ENCODE measurements around the gene DCLK2. TPM values are rescaled to one million over a fixed set of nuclear protein-coding genes. Genes with fewer than 3 reads are reported as not detected.

DCLK2 gene
- total RNA-seq, 1 donor from 2014 or later = 4.9 TPM

DNA sequence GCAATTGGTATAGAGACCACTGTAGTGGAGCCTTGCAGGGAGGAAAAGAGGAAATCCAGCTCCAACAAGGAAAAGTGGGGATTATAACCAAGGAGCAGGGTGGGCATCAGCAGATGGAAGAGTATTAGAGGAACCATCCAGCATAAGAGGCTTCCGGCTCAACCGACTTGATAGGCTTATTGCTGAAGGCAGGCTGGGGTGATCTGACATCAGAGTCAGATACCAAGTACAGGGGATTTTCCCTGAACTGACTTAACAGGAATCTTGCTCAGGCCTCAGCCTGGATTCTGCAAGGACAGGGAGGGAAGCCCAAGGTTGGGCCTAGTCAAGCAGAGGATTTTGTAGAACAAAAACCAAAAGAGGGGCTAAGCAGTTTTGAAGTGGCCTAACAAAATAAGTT, 129.6 kb downstream of the DCLK2 start:
- TF ChIP-seq, protein P1, sequence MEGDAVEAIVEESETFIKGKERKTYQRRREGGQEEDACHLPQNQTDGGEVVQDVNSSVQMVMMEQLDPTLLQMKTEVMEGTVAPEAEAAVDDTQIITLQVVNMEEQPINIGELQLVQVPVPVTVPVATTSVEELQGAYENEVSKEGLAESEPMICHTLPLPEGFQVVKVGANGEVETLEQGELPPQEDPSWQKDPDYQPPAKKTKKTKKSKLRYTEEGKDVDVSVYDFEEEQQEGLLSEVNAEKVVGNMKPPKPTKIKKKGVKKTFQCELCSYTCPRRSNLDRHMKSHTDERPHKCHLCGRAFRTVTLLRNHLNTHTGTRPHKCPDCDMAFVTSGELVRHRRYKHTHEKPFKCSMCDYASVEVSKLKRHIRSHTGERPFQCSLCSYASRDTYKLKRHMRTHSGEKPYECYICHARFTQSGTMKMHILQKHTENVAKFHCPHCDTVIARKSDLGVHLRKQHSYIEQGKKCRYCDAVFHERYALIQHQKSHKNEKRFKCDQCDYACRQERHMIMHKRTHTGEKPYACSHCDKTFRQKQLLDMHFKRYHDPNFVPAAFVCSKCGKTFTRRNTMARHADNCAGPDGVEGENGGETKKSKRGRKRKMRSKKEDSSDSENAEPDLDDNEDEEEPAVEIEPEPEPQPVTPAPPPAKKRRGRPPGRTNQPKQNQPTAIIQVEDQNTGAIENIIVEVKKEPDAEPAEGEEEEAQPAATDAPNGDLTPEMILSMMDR (IDR thresholded peaks at IDR 0.05) = no peak
- no peak overlapping the region for H3K27ac ChIP-seq
- ATAC-seq = no peak
- no peaks in the 10 kb centered on the region for H3K36me3 ChIP-seq
- no peak for DNase-seq
- H3K4me1 ChIP-seq = peaks cover 7% of the 10 kb centered on the region
- no peaks in the 10 kb centered on the region for H3K27me3 ChIP-seq
- intact Hi-C loops (cut with DNase I) = no loop called here
- no peaks in the 10 kb centered on the region for H3K9me3 ChIP-seq
- H3K4me3 ChIP-seq = no peak overlapping the region

DNA sequence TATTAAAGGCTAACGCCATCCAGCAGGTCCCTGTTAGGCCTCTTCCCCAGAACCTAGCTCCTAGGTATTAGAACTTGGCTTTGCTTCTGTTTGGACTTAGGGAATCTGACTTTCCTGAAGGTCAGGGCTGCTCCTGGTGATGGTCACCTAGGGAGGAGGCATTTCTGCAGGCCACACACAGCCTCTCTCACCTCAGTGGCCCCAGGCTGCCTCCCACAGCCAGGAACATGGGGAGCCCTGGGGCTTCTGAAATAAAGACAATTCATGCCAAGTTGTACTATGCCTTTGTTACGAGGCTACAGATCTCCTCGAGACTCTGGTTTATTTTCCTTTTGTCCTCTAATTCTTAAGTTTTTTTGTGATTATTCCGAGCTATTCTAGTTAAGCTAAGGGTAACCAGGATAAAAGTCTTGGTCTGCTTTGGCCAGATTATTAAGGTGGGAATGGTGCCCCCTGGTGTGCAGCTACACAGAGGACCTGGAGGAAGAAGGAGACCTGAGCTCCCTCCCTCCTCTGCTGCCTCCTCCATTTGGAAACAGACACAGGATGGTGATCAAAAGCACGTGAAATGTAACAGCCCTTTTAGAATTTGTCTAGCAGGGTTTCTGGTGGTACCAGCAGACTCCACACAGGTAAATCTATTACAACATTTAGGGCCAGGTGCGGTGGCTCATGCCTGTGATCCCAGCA, 131.0 kb downstream of the DCLK2 start:
- Histone ChIP-seq H3K36me3 (no peaks in the 10 kb centered on the region), H3K4me3 (no peak overlapping the region), H3K27ac (no peak overlapping the region), H3K4me1 (peaks cover 7% of the 10 kb centered on the region), H3K27me3 (no peaks in the 10 kb centered on the region), H3K9me3 (no peaks in the 10 kb centered on the region)
- intact Hi-C loops (cut with DNase I) = no loop called here
- peak; percentile 68 for DNase-seq
- TF ChIP-seq, protein P1 (IDR thresholded peaks at IDR 0.05) = peak; percentile 59
- ATAC-seq = peak; percentile 82

DNA sequence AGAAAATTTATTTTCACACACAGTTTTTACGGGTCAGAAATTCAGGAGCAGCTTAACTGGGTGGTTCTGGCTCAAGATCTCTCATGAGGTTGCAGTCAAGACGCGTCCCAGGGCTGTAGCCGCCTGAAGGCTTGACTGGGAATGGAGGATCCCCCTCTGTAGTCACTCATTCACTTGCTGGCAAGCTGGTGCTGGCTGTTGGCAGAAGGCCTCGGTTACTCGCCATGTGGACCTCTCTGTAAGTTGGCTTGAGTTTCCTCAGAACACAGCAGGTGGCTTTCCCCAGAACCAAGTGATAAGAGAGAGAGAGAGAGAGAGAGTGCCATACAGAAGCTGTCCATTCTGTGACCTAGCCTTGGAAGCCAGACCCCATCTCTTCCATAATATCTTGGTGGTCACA, 132.8 kb downstream of the DCLK2 start:
- Histone ChIP-seq H3K27ac (no peak overlapping the region), H3K4me1 (peaks cover 7% of the 10 kb centered on the region), H3K36me3 (no peaks in the 10 kb centered on the region), H3K4me3 (no peak overlapping the region), H3K9me3 (no peaks in the 10 kb centered on the region), H3K27me3 (no peaks in the 10 kb centered on the region)
- intact Hi-C loops (cut with DNase I) = no loop called here
- DNase-seq (no peak), ATAC-seq (no peak)
- TF ChIP-seq, protein P1 (IDR thresholded peaks at IDR 0.05) = no peak

DNA sequence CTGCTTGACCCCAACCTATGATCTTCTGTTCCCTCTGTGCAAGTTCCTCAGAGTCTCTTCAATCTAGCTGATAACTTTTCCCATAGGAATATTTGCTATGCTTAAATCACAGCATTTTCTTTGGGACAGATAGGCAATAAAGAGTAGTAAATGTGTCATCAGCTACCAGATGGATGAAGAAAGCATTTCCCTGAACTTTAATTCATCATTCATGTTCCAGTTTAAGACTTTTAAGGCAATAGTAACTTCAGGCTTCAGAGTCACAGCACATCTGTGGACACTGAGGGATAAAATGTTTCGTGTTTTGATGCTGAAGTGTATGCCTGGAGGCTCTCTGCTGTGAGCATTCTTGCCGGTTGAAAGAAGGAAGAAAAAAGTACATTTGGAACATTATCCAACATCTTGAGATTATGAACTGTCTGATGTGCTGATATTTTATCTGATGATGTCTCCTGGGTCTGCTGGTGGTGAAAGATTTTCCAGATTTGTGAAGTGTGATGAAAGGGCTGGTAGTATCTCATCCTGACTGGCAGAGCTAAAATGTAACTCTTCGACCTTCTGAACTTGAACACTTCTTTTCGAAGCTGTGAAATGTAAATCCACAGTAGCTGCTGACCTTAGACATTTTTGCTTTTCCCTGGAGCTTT, 133.7 kb downstream of the DCLK2 start:
- ATAC-seq = no peak
- intact Hi-C loops (cut with DNase I) = no loop called here
- Histone ChIP-seq H3K36me3 (no peaks in the 10 kb centered on the region), H3K4me1 (peaks cover 4% of the 10 kb centered on the region), H3K4me3 (no peak overlapping the region), H3K9me3 (no peaks in the 10 kb centered on the region), H3K27ac (no peak overlapping the region), H3K27me3 (no peaks in the 10 kb centered on the region)
- TF ChIP-seq, protein P1 (IDR thresholded peaks at IDR 0.05) = no peak
- DNase-seq = no peak

DNA sequence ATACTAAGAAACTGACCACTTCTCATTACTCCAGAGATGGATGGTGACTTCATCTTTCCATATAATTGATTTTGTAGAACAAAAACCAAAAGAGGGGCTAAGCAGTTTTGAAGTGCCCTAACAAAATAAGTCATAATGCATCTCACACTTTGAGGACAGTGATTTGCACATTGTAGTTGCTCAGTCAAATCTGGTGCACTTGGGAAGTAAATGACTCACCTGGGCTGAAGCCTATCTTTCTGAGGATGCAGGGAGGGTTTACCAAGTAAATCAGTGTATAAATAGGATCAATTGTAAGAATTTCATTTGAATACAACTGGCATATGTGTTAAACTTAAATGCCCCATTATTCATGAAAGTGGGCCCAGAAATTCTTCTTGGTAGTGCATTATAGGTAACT, 134.2 kb downstream of the DCLK2 start:
- Histone ChIP-seq H3K36me3 (no peaks in the 10 kb centered on the region), H3K9me3 (no peaks in the 10 kb centered on the region), H3K4me1 (peaks cover 5% of the 10 kb centered on the region), H3K27ac (no peak overlapping the region), H3K4me3 (no peak overlapping the region), H3K27me3 (no peaks in the 10 kb centered on the region)
- TF ChIP-seq, protein P1 (IDR thresholded peaks at IDR 0.05) = no peak
- DNase-seq (no peak), ATAC-seq (no peak)
- intact Hi-C loops (cut with DNase I) = no loop called here
